NOMO-1 treated with dmso at 0.1 percent for 144 hours (cell line): ENCODE results near the gene SLC30A1.
"Not testable (repeated sequence)": the region's sequence is repeated elsewhere in the genome, so short reads cannot be mapped to it uniquely, and the experiment has no call there.

Experiments
- DNase-seq: peaks from one replicate; lab custom pipeline; 2025; ENCODE audit not compliant: unreplicated experiment; lab: John Stamatoyannopoulos, UW

The SLC30A1 gene

DNA sequence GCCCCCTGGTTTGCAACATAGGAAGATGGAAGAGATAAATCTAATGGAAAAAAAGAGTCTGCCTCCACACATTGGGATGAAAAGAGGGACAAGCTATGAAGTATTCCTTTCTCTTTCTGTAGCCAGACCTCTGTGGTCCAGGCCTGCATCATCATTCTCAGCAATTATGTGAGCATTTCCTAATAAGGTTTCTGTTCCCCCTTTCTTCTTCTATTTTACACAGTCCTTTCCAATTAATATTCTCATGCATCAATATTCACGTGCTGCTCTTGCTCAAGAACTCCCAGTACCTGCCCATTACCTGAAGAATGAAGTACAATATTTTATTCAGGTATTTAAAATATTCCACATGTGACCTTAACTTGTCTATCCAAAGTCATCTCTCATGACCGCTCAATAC is 8.2 kb upstream of the SLC30A1 start:
- DNase-seq: peak; percentile 16

DNA sequence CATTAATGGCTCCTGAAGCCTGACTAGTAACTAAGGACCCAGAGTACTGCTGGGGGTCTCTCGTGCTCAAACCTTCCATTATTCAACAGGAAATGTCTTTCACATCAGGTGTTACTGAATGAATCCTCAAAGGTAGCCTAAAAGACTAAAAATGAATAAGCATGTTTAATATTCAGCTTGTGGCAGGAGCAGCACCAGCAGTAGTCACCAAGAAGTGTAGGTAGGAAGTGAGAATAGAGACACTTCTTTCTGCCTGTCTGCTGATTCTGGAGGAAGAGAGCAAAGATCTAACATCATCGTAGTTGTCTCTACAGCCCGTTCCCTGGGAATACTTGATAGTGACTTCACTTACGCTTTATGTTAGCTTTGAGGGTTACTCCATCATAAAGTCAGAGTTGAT is 7.6 kb upstream of the SLC30A1 start:
- DNase-seq: no peak

DNA sequence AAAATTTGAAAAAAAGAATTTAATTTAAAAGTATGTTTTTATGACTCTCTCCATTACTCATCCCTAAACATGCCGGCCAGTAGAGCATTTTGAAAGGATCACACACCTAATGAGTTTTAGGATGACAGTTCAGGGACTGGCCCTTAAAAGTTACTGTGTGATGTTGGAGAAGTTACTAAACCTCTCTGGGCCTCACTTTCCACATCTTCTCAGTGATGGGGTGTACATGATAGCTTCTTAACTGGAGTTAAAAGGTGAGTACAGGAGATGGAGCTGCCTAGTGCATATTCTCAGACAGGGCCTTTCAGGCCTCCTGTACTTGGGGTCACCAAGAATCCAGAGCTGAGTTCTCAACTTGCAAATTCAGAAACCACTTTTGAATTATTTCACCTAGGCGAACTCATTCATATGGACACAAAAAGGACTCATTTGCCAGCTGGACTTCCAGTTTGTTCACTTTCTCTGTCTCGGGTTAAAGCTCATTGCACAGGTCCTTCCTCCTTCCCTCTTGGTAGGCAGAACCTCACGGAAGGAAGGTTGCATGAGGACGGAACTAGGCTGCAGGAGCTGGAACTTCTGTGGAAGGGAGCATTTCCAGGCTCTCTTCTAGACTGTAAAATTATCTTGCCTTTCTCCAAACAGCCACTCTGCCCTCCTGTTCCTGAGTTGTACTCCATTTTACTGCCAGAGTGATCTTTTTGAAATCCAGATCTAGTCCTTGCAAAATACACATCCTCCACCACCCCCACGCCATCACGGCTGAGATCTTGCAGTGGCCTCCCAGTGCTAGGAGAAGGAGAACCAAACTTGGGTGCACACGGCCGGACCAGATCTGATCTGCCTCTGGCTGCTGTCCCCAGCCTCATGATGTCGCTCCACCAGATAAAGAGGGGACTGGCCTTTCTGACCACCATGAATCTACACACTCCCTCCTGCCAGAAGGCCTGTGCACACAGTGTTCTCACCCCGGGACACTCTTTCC is 4.3 kb upstream of the SLC30A1 start:
- no peak for DNase-seq

DNA sequence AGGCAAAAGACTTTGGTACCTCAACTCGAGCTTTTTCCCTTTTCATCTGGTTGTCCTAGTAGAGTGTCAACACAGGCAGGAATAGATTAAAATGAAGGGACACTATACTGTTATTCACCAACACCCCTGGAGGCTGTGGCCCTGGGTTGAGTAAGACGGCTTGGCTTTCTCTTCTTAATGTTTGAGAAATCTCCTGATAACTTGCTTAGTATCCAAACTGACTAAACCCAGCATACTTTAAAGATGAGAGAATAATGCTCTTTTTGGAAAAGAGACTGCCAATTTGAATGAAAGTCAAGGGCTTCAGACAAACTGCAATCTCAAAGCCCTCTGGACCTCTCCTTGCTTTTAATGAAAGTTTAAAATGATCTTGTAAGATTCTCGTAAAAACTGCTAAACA is 2.6 kb upstream of the SLC30A1 start:
- no peak for DNase-seq

- no peak for DNase-seq
Measured at GRCh38 chr1:211580303-211580687, 1.3 kb upstream of the SLC30A1 start.

DNA sequence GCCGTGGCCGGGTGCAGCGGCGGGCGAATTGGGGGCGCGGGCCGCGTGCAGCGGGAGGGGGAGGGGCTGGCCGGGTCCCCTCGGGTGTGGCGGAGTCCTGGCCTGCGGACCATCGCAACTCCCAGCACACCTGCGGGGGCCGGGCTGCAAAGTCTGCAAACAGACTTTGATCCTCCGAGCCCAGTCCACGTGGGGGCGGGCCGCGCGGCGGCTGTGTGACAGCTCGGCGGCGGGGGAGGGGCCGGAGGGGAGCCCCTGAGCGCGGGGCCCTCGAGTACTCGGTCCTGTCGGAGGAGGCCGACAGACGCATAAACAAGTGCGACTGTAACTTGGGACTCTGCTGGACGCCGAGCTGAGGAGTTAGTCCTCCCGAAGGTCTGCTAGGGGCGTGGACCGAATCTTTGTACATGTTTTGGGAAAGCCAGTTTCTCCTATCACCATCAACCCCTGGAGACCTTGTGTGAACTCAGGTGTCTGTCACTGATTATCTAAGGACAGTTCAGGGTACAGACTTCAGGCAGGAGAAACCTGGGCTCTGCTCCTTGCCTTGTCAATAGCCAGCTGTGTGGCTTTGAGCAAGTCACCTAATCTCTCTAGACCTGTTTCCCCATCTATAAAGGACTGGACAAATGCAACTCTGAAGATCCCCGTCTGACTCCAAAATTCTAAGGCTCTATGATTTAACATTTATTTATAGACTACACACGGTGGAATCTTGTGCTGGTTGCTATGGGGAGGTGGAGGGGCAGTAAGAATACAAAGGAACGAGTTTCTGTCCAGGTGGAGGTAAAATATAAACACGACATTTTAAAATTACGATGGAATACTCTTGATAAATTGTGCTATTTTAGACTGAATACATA is 710 bp upstream of the SLC30A1 start:
- DNase-seq: peak; percentile 84

DNA sequence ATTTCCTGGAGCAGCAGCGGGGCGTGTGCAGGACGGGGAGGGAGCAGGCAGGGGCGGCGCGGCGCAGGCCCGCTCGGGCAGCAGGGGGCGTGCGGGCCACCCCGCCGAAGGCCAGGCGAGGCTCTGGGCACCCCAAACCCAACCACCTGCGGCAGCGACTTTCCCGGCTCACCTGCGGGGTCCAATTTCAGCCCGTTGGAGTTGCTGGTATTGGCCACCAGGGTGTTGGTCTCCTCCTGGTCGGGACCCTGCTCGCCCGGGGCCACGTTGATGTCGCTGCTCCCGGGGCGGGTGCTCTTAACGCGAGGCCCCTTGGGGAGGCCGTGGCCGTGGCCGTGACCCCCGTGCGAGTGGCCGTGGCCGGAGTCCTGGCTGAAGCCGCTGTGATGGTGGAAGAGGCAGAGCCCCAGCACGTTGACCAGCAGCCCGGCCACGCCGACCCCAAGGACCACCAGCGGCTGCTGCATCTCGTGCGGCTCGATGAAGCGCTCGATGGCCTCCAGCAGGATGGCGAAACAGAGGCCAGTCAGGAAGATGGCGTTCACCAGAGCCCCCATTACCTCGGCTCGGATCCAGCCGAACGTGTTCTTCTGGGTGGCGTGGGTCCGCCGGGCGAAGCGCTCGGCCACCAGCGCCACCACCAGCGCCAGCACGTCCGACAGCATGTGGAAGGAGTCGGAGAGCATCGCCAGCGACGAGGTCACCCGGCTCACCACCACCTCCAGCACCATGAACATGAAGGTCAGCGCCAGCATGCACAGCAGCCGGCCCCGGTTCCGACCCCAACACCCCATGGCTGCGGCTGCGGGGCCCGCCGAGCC is 932 bp downstream of the SLC30A1 start:
- DNase-seq: peak; percentile 81

- no peak for DNase-seq
Measured at GRCh38 chr1:211577277-211577818, 1.6 kb downstream of the SLC30A1 start.

DNA sequence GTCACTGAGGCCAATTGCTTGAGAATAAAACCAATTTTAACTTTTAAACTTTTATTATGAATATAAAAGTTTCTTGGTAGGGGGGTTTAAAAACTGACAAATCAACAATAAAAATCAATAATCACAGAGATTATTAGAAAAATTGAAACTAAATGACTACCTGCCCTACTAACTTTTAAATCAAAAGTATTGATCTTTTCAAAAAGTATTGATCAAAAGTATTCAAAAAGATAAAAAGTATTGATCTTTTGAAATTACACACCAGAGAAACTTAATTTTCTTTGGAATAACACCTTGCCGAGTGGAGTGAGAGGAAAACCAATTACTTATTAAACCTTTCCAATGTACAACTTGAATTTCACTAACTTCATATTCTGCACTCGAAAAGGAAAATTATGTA is 2.2 kb downstream of the SLC30A1 start:
- DNase-seq: no peak

GRCh38 chr1:211574705-211575104 is 4.3 kb downstream of the SLC30A1 start:
- DNase-seq: no peak

DNA sequence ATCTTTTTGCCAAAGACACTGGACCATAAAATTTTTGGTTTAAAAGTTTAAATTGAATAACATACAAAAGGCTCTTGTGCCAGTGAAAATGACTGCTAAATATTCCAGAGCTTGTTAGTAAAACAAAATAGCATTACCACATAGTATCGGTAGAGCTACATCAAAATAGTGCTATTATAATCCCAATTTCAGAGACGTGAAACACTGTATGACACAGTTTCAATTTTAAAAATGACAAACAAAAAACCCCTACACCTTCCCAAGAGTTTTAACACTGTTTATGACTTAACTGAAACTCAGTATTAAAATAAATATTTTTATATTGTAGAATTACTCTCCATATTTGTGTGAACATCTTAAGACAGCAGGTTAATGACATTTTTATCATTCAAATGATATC is 7.0 kb downstream of the SLC30A1 start:
- DNase-seq: no peak

GRCh38 chr1:211570378-211570777 is 8.6 kb downstream of the SLC30A1 start:
- not testable (repeated sequence) for DNase-seq

DNA sequence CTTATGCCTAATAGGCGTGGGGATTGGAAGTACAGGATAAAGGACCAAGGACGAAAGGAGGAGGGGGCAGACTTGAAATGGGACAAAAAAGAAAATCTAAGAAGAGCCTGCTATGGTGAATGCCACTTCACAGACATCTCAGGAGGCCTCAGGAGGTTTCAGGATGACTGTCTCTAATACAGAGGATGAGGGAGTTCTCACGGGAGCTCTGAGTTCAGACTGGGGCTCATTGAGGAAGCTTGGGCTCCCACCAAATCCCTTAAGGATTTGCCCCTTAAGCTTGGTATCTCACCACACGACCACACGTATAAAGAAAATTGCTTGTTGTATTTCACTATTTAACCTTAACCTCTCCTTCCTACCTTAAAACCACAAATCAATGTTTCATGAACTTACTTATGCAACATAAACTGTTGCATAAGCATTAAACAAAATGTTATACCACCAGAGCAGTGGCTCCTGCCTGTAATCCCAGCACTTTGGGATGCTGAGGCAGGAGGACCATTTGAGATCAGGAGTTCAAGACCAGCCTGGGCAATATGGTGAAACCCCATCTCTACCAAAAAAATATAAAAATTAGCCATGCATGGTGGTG is 12.4 kb downstream of the SLC30A1 start:
- DNase-seq: no peak

GRCh38 chr1:211564084-211564483 is 14.9 kb downstream of the SLC30A1 start:
- DNase-seq: no peak

- no peak for DNase-seq
Measured at GRCh38 chr1:211559222-211560010, 19.5 kb downstream of the SLC30A1 start.

DNA sequence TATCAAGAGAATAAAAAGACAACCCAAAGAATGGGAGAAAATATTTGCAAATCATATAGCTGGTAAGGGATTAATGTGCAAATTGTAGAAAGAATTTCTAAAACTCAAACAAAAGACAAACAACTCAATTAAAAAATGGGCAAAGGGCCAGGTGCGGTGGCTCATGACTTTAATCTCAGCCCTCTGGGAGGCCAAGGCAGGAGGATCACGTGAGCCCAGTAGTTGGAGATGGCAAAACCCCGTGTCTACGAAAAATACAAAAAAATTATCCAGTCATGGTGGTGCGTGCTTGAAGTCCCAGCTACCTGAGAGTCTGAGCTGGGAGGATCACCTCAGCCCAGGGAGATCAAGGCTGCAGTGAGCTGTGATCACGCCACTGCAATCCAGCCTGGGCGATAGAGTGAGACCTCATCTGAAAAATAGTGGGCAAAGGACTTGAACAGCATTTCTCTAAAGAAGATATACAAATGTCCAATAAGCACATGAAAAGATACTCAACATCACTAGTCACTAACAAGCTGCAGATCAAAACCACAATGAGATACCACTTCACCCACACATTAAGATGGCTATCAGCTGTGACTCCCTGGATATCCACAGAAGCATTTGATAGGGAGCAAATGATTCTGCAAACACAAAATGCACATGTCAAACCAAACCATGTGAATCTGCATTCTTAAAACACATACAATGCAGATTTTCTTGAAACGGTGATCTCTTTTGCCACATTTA is 20.9 kb downstream of the SLC30A1 start:
- no peak for DNase-seq

- no peak for DNase-seq
Measured at GRCh38 chr1:211553549-211553948, 25.4 kb downstream of the SLC30A1 start.

DNA sequence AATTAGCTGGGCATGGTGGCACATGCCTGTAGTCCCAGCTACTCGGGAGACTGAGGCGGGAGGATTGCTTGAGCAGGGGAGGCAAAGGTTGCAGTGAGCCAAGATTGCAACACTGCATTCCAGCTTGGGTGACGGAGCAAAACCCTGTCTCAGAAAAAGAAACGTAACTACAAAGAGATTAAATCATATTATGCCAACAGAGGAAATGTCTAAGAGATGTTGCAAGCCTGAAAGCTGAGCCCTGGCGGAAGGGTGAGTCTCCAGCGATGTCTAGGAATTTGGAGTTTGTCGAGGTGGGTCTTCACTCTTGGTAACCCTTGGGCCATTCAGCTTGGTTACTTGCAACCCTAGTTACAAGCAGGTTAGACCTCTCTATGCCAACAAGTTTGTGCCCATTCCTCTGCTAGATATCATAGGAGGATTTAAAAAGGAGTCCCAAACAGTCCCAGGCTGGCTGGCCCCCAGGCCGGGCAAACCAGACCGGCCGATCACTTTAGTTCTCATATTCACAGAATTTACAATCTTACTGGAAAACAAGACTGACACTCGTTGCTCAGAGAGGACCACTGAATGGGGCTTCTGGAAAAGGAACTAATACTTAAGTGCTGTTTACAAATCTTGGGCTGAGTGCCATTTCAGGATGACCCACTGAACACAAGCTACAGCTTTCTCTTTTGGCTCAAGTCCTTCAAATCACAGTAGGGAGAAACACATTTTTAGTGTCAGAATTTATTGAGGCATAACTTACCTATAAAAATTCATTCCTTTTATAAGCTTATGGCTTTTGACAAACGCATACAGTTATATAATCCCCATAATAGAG is 27.1 kb downstream of the SLC30A1 start:
- peak; percentile 23 for DNase-seq
